Activated T-helper 1 cell treated with anti-CD3 and anti-CD28 coated beads, Interleukin-12 subunit alpha, Interleukin-12 subunit beta, Interleukin-2, Interleukin-4 antibody, amounts not matched to agents 30 ng/mL and 10 ng/mL and 1 ng/mL, durations not matched to agents 14 hours and 24 hours and 36 hours (primary cell): Measurements from ENCODE around the gene CA6. TPM values are rescaled to one million over a fixed set of nuclear protein-coding genes. Genes with fewer than 3 reads are reported as not detected.
"Not testable (repeated sequence)": the region's sequence is repeated elsewhere in the genome, so short reads cannot be mapped to it uniquely, and the experiment has no call there.

Experiments
- DNase-seq: peaks from one replicate; pipeline ENCODE4 v3.0.0; 2021; ENCODE audit warnings: low spot score
- H3K27ac Mint-ChIP-seq: one replicate; pipeline ENCODE4 v1.8.0; 2021; ENCODE audit warnings: mild to moderate bottlenecking, mixed read lengths
- H3K27me3 Mint-ChIP-seq: one replicate; pipeline ENCODE4 v1.8.0; 2022; ENCODE audit warnings: mild to moderate bottlenecking, moderate library complexity, mixed read lengths; ENCODE audit not compliant: insufficient read depth
- H3K36me3 Mint-ChIP-seq: one replicate; pipeline ENCODE4 v1.8.0; 2021; ENCODE audit warnings: low read depth, mixed read lengths
- H3K4me1 Mint-ChIP-seq: one replicate; pipeline ENCODE4 v1.8.0; 2021; ENCODE audit warnings: low read depth, mixed read lengths
- H3K4me3 Mint-ChIP-seq: one replicate; pipeline ENCODE4 v1.8.0; 2021; ENCODE audit warnings: mild to moderate bottlenecking, moderate library complexity, mixed read lengths
- H3K9me3 Mint-ChIP-seq: one replicate; pipeline ENCODE4 v1.8.0; 2021; ENCODE audit warnings: mixed read lengths
- intact Hi-C: fragments of 100-400 bp; cut with micrococcal nuclease; formaldehyde crosslinking; loops from one replicate; pipeline ENCODE4 v1.15.1; 2024
- total RNA-seq: library from RNA; stranded (reverse); gene quantifications from 2 replicates; pipeline ENCODE4 v1.2.3, GENCODE V29; 2022

Gene CA6
- total RNA-seq, 1 donor from 2014 or later, result 2.2 TPM

DNA sequence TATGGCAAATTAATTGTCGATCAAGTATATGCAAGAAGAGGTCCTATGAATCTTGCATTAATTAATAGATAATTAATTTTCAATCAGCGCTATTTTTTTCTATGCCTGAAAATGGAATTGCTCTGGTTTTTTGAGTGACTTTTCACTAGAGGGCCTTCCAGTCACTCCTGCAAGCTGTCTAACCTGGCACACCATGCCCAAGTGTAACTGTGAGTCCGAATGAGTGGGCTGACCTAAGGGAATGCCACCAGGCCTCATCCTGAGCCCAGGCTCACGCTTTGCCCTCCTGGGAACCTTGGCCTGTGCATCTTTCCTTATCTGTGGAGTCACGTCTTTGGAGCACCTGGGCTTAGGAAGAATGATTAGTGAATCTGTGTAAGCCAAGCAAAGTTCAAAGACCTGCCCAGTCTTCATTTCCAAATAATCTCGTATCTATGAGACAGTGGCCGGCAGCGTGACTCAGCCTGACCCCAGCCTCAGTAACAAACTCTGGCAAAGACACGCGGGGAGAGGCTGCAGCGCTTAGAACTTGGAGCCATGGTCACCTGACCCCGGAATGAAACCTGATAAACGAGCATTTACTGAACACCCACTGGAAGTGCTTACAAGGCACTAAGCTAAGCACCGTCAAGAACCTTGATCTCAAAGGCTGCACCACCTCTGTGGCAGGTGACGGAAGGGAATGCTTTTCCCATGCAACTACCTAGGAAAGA, 76.5 kb downstream of the CA6 start:
- intact Hi-C loops, H3K9me3 Mint-ChIP-seq, H3K4me1 Mint-ChIP-seq, H3K4me3 Mint-ChIP-seq, H3K36me3 Mint-ChIP-seq, DNase-seq, H3K27ac Mint-ChIP-seq: not testable (repeated sequence)
- H3K27me3 Mint-ChIP-seq, result peaks cover 13% of the 10 kb centered on the region

DNA sequence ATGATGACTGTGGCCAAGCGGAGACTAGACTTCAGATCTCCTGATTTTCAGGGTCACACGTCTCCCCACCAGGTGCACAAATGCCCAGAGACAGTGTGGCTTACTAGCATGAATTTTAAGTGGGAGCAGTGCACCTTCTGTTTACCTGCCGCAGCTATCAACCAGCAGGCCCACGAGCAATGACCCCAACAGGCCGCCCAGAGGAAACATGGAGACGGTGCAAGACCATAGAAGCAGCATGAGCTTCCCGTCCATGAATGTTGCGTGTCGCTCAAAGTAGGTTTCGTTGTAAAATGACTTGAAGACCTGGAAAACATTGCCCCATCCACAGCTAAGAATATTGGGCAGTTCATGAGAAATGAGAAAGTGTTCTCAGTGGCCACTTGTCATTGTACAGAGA, 77.1 kb downstream of the CA6 start:
- Mint-ChIP-seq H3K27ac (no peak overlapping the region), H3K36me3 (no peaks in the 10 kb centered on the region), H3K9me3 (no peaks in the 10 kb centered on the region), H3K4me3 (no peak overlapping the region), H3K27me3 (peaks cover 14% of the 10 kb centered on the region), H3K4me1 (no peaks in the 10 kb centered on the region)
- DNase-seq, result no peak
- intact Hi-C loops, result no loop called here

Other genes starting within 250 kb of the CA6 start
- gene RERE, start 128.2 kb upstream of the CA6 start, total RNA-seq, result 82.0 and 90.9 TPM in 2 replicates
- gene ENO1, start 67.2 kb upstream of the CA6 start, total RNA-seq, result 3,370 and 3,388 TPM in 2 replicates
- gene SLC2A7, start 80.6 kb downstream of the CA6 start, total RNA-seq, result not detected in 2 replicates
- gene SLC2A5, start 123.8 kb downstream of the CA6 start, total RNA-seq, result 0.05 TPM in 1 of 2 replicates, not detected in the other
- 2.8 and 3.8 TPM in 2 replicates for gene GPR157, start 183.2 kb downstream of the CA6 start, total RNA-seq